ENCODE data around the gene PLXNA2.

The PLXNA2 gene

GRCh38 chr1:208243967-208244916, at the start of gene PLXNA2:
Gene PLXNA2, minus strand, starts transcription at chr1:208244384. Its CDS starts 26,462 bp downstream, at chr1:208217922.
- DNase-seq, result peak in 1 of 2 experiments; percentile 30

- no peak for DNase-seq
These were observed 48.7 kb upstream of the PLXNA2 start for GRCh38 chr1:208292908-208293307.

GRCh38 chr1:208291923-208292711, 47.9 kb upstream of the PLXNA2 start:
- DNase-seq, result no peak

- no peak for DNase-seq
These were observed 46.9 kb upstream of the PLXNA2 start for GRCh38 chr1:208291129-208291528.

- no peak for DNase-seq
These were observed 45.5 kb upstream of the PLXNA2 start for GRCh38 chr1:208289716-208290115.

- no peak for DNase-seq
These were observed 44.3 kb upstream of the PLXNA2 start for GRCh38 chr1:208288495-208288894.

GRCh38 chr1:208280681-208281450, 36.7 kb upstream of the PLXNA2 start:
- DNase-seq, result no peak

GRCh38 chr1:208279826-208280588, 35.8 kb upstream of the PLXNA2 start:
- no peak for DNase-seq

GRCh38 chr1:208278638-208279037, 34.5 kb upstream of the PLXNA2 start:
- no peak for DNase-seq

- DNase-seq, result no peak
These were observed 32.7 kb upstream of the PLXNA2 start for GRCh38 chr1:208276757-208277435.

GRCh38 chr1:208275083-208275482, 30.9 kb upstream of the PLXNA2 start:
- DNase-seq, result no peak

- DNase-seq, result no peak
These were observed 29.3 kb upstream of the PLXNA2 start for GRCh38 chr1:208273386-208274017.

GRCh38 chr1:208272713-208273112, 28.5 kb upstream of the PLXNA2 start:
- no peak for DNase-seq

GRCh38 chr1:208272311-208272710, 28.1 kb upstream of the PLXNA2 start:
- no peak for DNase-seq

GRCh38 chr1:208271236-208271635, 27.1 kb upstream of the PLXNA2 start:
- no peak for DNase-seq

- no peak for DNase-seq
These were observed 26.5 kb upstream of the PLXNA2 start for GRCh38 chr1:208270651-208271141.

- no peak for DNase-seq
These were observed 25.1 kb upstream of the PLXNA2 start for GRCh38 chr1:208269338-208269666.

GRCh38 chr1:208268541-208269337, 24.6 kb upstream of the PLXNA2 start:
- DNase-seq, result no peak

GRCh38 chr1:208265525-208265924, 21.3 kb upstream of the PLXNA2 start:
- DNase-seq, result no peak

GRCh38 chr1:208265122-208265469, 20.9 kb upstream of the PLXNA2 start:
- DNase-seq, result no peak

All from SW 1271 (cell line).